ENCODE measurements around the gene KIF16B. TPM values are rescaled to one million over a fixed set of nuclear protein-coding genes. Genes with fewer than 3 reads are reported as not detected.

Gene KIF16B
- total and polyA plus RNA-seq, 2 of the 8 experiments (the other 6 are each of a cell fraction or from before 2014, with no cell fraction given), result 3.0 to 9.2 TPM

DNA sequence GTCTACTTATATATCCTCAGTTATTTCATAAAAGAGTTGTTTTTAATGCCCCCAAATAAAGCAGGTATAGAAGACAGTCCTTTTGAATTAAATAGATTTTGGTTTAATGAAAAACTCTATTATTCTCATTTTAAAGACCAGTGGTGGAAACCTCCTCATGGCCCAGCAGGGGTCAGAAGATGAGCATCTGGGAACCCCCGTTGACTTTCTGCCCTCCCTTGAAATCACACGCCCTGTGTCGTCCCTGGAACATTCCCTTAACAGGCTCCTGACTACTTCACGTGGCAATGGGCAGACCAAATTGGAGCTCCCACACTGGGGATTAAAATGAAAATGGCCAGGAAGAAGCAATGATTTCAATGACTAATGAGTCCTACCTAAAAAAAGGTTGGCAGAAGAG is 220.9 kb downstream of the KIF16B start (continued):
- TF ChIP-seq, protein P1, sequence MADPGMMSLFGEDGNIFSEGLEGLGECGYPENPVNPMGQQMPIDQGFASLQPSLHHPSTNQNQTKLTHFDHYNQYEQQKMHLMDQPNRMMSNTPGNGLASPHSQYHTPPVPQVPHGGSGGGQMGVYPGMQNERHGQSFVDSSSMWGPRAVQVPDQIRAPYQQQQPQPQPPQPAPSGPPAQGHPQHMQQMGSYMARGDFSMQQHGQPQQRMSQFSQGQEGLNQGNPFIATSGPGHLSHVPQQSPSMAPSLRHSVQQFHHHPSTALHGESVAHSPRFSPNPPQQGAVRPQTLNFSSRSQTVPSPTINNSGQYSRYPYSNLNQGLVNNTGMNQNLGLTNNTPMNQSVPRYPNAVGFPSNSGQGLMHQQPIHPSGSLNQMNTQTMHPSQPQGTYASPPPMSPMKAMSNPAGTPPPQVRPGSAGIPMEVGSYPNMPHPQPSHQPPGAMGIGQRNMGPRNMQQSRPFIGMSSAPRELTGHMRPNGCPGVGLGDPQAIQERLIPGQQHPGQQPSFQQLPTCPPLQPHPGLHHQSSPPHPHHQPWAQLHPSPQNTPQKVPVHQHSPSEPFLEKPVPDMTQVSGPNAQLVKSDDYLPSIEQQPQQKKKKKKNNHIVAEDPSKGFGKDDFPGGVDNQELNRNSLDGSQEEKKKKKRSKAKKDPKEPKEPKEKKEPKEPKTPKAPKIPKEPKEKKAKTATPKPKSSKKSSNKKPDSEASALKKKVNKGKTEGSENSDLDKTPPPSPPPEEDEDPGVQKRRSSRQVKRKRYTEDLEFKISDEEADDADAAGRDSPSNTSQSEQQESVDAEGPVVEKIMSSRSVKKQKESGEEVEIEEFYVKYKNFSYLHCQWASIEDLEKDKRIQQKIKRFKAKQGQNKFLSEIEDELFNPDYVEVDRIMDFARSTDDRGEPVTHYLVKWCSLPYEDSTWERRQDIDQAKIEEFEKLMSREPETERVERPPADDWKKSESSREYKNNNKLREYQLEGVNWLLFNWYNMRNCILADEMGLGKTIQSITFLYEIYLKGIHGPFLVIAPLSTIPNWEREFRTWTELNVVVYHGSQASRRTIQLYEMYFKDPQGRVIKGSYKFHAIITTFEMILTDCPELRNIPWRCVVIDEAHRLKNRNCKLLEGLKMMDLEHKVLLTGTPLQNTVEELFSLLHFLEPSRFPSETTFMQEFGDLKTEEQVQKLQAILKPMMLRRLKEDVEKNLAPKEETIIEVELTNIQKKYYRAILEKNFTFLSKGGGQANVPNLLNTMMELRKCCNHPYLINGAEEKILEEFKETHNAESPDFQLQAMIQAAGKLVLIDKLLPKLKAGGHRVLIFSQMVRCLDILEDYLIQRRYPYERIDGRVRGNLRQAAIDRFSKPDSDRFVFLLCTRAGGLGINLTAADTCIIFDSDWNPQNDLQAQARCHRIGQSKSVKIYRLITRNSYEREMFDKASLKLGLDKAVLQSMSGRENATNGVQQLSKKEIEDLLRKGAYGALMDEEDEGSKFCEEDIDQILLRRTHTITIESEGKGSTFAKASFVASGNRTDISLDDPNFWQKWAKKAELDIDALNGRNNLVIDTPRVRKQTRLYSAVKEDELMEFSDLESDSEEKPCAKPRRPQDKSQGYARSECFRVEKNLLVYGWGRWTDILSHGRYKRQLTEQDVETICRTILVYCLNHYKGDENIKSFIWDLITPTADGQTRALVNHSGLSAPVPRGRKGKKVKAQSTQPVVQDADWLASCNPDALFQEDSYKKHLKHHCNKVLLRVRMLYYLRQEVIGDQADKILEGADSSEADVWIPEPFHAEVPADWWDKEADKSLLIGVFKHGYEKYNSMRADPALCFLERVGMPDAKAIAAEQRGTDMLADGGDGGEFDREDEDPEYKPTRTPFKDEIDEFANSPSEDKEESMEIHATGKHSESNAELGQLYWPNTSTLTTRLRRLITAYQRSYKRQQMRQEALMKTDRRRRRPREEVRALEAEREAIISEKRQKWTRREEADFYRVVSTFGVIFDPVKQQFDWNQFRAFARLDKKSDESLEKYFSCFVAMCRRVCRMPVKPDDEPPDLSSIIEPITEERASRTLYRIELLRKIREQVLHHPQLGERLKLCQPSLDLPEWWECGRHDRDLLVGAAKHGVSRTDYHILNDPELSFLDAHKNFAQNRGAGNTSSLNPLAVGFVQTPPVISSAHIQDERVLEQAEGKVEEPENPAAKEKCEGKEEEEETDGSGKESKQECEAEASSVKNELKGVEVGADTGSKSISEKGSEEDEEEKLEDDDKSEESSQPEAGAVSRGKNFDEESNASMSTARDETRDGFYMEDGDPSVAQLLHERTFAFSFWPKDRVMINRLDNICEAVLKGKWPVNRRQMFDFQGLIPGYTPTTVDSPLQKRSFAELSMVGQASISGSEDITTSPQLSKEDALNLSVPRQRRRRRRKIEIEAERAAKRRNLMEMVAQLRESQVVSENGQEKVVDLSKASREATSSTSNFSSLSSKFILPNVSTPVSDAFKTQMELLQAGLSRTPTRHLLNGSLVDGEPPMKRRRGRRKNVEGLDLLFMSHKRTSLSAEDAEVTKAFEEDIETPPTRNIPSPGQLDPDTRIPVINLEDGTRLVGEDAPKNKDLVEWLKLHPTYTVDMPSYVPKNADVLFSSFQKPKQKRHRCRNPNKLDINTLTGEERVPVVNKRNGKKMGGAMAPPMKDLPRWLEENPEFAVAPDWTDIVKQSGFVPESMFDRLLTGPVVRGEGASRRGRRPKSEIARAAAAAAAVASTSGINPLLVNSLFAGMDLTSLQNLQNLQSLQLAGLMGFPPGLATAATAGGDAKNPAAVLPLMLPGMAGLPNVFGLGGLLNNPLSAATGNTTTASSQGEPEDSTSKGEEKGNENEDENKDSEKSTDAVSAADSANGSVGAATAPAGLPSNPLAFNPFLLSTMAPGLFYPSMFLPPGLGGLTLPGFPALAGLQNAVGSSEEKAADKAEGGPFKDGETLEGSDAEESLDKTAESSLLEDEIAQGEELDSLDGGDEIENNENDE (IDR thresholded peaks at IDR 0.05; ENCODE audit: insufficient replicate concordance, low read length), result no peak
- TF ChIP-seq POU5F1 (IDR thresholded peaks at IDR 0.05; ENCODE audit: low read depth, low read length) (no peak), HDAC2 (IDR thresholded peaks at IDR 0.05; ENCODE audit: borderline replicate concordance in 1 of 2, low read depth in 2 of 2, low read length in 2 of 2) (no peak)

All from H1 (cell line).